Measurements from ENCODE around the gene UBE2O.

- TF ChIP-seq CTCF (IDR thresholded peaks at IDR 0.05) (no peak), POLR2A (IDR thresholded peaks at IDR 0.05) (no peak), EP300 (IDR thresholded peaks at IDR 0.05) (no peak)
Measured at GRCh38 chr17:76477576-76477975, 24.6 kb upstream of the UBE2O start.
